Astrocyte of the hippocampus (primary cell): ENCODE measurements around the gene EHD1.
A peak's percentile ranks its signal among the peaks of the same experiment; 100 is the strongest.
"Not testable (repeated sequence)": the region's sequence is repeated elsewhere in the genome, so short reads cannot be mapped to it uniquely, and the experiment has no call there.

ENCODE experiments used
- DNase-seq: peaks from one replicate; pipeline ENCODE4 v3.0.0; 2011; ENCODE audit warnings: low read depth, low spot score

Gene EHD1

DNA sequence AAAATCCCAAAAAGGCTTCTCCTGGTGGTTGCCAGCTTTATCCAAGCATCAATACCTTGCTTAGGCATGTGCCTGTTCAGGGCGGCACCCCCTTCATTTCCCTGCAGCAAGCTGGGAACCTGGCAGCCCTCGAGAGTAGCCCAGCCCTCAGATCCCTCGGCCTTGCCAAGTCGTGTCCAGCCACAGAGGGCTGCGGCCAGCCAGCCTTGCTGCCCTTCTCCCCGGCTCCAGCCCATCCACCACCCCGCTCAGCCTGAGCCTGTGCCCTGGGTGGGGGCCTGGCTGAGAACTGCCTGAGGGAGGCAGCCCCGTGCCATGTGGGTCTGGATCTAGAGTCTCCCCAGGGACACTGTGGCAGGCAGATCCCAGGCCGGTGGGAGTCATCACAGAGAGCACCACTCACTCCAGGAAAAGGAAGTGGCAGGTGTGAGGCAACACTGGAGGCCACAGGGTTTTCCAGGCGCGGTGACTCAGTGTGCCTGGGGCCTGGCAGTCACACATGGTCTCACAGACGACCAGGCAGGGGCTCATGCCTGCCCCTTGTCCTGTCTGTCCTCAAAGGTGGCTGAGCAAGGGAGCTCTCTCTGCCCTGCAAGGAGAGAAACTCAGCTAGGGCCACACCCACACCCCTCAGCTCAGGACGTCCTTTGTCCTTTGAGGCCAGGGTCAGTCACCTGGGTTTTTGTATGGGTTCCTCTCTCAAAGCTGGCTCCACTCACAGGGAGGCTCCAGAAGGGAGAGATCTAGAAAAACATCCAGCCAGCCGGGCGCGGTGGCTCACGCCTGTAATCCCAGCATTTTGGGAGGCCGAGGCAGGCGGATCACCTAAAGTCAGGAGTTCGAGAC is 21.8 kb downstream of the EHD1 start:
- peak; percentile 62 for DNase-seq

DNA sequence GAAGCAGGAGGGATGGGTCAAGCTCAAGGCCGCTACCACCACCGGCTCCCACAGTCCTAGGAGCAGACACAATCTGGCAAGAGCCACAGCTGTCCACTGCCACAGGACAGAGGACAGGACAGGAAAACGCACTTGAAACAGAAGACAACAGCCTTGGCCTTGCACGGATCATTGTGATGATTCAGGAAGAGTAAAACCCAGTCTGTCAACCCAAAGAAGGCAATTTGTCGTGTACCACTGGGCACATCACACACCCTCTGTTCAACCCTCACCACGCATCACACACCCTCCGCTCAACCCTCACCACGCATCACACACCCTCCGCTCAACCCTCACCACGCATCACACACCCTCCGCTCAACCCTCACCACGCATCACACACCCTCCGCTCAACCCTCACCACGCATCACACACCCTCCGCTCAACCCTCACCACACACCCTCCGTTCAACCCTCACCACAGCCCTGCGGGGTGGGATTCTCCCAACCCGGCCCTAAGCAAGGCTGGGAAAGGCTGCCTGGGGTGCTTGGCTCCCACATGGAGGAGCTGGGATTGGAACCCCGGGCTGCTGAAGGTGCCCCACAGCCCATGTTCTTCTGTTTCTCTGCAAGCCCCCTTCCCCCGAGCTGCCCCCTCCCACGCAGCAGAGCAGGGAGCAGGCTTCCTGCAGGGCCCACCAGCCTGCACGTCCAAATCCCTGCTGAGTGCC is 22.7 kb downstream of the EHD1 start:
- no peak for DNase-seq

DNA sequence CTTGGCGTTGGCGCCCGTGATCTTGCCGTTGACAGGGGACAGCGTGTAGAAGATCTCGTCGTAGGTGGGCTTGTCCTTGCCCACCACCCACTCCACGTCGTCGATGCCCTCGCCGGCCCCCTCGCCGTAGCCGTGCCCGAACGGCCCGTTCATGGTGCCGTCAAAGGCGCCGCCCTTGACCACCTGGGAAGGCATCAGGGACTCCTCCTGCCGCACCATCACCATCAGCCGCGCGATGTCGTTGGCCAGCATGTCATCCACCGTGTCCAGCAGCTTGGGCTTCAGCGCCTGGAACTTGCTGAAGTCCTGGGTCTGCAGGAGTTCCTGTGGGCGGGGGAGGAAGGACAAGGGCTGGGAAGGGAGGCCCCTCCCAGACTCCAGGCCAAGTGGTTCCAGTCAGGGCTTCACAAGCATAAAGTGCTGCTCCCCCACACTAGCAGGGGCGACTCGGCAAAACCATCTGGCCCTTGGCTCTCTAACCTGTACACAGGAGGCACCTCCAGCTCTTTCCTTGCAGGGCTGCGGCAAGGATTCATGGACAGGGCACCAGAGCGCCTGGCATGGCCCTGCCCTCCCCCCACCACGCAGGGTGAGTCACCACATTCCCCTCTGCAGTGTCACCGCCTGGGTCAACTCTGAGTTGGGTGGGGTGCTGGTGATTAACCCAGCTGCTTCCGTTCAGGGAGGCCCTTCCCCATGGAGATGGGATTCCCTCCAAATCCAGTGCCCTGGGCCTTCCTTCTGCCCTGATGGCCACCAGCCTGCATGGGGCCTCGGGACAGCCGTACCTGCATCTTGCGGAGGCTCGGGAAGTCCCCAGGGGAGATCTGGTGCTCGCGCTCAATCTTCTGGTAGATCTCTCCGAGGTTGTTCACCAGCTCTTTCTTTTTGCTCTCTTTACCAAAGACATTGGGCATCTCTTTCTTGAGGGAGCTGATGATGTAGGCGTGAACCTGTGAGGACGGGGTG is 23.6 kb downstream of the EHD1 start:
- peak; percentile 94 for DNase-seq

DNA sequence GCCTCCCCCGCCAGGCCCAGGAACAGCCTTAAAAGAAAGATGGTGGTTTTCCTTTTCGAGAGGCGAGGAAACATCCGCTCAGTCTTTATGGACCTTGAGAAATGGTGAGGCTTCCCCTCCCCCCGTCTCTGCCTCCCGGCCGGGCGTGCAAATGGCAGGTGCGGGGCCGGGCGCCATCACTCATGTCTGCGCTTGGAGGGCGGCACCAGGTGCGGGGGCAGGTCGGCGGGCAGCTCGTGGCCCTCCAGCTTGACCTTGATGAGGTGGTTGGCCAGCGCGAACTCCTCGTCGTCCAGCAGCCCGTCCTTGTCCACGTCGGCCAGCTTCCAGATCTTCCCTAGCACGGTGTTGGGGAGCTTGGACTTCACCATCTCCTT is 24.3 kb downstream of the EHD1 start:
- DNase-seq, result no peak

DNA sequence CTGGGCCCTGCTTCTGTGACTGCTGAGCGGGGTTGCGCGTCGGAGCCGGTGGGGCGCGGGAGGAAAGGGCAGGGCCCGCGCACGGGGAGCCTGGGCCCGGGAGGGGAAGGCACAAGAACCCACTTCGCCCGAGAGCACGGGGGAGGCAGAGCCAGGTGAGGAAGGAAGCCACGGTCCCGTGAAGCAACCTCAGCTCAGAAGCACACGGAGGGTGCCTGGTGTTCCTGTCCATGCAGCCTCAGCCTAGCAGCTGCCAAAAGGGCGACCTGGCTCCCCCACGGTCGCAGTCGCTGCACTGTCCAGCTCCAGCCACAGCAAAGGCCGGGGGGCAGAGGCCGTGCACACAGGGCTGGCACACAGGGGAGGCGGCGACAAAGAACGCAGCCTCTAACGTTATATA is 24.7 kb downstream of the EHD1 start:
- DNase-seq, result no peak

DNA sequence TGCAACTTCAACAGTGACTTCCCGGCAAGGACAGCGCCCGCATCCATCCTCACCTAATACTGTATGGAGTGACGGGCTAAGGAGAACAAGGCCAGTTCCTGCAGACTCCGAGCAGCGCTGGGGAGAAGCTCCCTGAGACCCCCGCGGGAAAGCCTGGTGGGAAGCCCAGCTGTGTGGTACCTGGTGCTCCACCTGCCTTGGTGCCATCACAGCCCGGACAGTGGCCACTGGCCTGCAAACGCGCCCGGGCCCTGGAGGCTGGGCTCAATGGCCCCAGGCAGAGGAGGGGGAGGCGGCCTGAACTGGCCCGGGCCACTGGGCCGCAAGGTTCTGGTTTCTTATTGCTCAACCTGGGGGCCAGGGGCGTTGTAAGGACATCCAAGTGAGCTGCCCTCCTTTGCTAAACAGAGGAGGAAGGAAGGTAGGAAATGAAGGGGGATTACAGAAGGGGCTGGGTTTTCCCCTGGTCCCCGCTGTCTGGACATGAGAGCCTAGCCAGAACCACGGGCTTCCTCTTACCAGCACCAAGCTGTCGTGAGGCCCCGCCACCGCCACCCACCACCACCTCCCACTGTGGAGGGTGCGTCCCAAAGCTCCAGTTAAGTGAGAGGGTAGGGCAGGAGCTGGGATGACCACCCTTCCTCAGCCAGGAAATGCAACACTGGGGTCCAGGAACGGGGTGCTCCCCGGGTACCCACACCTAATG is 25.5 kb downstream of the EHD1 start:
- DNase-seq, result no peak

DNA sequence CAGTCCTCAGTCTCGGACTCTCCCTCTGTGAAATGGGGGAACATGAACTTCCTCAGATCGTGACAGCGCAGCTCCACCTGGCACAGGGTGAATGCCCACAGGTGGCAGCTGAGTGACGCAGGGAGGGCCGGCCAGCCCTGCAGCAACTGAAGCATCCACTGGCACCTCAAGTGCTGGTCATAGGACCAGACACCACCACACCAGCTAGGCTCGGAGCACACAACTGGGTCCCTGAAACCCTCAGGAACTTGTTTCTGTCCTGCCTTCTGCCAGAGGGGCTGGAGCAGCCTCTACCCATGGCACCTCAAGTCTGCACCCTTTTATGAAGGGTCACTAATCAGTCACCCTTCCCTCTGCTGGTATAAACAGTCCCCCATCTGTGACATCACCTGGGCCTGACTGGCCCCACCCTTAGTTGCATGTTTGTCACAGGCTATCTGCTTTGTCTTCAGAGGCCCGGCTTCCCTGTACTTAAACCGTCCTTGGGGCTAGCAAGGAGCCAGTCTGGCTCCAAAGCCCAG is 26.5 kb downstream of the EHD1 start:
- no peak for DNase-seq

DNA sequence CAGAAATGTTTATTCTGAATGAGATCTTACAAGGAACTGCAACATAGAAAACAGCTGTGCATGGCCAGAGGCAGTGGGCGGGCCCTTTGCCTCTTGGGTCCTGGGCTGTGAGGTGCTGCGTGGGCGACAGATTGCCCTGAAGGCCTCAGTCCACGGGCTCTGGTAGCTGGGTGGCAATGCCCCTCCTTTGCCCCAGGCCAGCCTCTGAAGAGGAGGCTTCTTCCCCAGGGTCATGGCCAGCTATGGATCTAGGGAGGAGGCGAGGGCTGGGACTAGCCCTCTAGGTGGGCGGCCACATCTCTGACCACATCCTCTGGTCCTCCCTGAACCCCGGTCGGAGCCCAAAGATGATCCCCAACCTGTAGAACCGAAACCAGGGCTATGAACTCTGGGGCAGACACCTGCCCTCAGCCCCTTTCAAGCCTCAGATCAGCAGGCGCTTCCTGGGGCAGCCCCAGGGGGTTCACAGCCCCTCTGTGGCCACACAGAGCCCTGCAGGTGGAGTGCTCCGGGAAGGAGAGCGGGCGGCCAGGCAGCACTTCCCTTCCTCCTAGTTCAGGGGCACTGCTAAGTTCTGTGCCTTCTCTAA is 27.3 kb downstream of the EHD1 start:
- no peak for DNase-seq

DNA sequence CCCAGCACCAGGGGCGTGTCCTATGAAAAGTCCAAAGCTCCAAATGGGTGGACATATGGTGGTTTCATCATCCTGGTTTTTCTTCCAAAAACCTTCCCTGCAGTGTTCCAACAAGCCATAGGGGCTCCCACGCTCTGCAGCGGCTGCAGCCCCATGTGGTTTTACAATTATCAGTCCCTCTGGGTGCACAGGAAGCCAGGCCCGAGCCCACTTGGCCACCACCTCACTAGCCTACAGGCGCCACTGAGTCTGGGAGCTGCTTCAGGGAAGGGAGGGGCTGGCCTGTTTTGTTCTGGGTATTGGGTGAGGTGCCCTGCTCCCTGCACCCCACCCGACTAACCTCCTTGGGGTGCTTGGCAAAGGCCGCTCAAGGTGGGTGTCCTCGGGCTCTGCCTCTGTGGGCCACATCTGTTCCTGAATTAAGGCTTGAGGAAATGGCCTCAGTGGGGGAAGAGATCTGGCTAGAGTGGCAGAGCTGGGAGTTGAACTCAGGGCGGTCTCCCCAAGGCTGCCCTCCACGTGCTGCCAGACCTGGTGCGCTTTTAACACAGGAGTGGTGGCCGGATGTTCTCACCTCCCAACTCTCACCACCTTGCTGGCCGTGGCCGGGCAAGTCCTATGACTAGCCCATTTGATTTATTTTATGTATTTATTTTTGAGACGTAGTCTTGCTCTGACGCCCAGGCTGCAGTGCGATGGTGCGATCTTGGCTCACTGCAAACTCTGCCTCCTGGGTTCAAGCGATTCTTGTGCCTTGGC is 28.6 kb downstream of the EHD1 start:
- no peak for DNase-seq

DNA sequence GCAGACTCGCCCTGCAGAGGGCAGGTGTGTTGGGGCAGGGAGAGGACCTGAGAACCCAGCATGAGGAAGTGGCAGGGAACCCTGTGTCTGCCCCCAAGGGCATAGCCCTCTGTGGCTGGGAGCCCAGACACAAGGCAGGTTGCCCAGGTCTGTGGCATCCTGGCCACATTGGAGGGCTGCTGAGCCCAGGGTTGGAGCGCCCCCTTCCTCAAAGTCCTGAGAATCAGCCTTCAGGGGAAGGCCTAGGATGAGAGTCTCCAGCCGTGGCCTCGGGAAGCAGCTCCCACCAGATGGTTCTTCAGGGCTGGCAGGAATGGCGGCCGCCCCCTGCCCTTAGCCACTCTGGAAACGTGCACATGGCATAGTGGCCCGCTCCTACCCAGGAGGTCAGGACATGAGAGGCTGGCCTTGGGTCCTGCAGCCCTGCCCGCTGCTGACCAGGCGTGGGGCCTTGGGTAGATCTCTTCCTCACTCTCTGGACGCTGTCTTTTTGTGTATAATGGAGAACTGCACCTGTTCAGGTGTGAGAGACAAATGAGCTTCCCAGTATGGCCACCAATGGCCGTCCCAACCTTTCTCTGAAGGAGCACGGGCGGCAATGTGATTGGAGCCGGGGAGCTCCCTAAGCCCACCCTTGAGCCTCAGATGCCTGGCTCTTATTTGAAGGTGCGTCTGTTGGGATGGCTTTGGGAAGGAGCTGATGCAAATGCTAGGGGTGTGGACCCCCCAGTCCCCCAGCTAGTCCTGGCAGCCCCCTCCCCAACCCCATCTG is 29.4 kb downstream of the EHD1 start:
- no peak for DNase-seq

DNA sequence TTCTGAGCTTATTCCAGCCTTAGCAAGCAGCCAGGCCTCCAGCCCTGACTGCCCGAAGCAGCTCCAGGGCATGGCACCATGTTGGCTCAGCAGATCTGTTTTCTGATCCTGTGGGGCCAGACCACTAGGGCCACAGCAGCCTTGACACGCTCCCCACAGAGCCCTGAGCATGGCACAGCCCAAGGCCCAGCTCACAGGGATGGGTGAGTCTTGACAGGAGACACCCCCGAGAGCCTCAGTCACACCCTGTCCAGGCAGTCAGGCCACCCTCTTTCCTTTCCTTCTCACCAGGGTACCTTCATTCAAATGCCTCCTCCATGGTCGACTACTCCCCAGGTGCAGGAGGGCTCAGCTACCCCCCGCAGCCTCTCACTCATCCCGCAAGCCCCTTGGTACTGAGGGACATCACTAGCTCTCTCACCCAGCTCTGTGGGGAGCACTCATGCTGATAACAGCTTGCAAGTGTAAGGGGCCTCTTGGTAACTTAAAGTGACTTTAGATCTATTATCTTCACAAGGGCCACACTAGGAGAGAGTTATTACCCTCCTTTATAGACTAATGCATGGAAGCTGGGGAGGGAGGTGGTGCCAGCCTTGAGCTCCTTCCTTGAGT is 30.1 kb downstream of the EHD1 start:
- DNase-seq, result no peak

DNA sequence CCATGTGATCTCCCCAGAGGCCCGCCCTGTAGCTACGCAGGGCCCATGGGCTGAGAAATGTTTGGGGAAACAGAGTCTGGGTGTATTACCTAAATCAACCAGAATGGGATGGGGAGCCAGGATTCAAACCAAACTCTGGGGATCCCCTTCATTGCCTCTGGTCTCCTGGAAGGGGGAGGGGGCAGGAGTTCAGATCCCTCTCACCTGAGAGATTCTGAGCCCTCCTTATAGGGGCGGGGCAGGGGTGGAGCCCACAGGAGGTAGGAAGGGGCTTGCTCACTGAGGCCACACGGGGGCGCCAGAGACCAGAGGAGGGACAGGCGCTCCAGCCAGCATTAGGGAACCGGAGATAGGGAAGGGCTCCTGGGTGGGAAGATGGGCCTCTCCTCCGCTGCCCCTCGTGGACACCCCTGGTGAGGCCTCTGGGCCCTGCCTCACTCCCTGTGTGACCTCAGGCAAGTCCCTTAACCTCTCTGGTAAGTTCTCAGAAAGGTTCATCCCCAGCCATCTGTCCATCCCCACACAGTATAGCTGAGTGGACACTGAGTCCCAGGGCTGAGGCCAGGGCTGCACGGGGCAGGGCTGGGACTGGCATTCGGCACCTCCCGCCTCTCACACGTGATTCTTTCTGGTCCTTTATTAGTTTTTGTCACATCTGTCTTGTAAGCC is 31.3 kb downstream of the EHD1 start:
- peak; percentile 95 for DNase-seq

DNA sequence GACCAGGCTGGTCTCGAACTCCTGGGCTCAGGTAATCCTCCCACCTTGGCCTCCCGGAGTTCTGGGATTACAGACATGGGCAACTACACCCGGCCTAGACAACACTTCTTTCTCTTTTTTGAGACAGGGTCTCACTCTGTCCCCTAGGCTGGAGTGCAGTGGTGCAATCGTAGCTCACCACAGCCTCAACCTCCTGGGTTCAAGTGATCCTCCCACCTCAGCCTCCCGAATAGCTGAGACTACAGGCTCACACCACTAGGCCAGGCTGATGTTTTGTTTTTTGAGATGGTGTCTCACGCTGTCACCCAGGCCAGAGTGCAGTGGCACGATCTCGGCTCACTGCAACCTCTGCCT is 32.7 kb downstream of the EHD1 start:
- not testable (repeated sequence) for DNase-seq

DNA sequence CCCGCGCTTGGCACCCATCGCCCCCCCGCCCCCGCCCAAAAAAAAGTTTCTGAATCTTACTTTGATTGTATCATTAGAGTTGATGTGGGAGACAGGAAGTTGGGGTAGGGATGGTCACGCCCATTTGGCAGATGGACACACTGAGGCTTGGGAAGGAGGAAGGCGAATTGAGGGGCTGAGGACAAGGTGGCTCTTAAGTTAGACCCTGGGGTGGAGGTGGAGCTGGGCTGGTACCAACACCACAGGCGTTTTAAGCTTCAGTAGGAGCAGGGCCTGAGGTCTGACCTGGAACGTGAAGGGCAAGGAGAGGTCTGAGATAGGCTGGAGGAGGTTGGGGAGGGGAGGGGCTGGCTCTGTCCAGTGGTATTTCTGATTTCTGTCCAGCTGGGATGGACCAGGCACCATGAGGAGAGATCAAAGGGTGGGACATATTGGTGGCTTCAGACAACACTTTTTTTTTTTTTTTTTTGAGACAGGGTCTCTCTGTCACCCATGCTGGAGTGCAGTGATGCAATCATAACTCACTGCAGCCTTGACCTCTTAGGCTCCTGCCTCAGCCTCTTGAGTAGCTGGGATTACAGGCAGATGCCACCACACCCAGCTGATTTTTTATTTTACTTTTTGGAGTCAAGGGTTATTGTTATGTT is 33.2 kb downstream of the EHD1 start:
- no peak for DNase-seq

DNA sequence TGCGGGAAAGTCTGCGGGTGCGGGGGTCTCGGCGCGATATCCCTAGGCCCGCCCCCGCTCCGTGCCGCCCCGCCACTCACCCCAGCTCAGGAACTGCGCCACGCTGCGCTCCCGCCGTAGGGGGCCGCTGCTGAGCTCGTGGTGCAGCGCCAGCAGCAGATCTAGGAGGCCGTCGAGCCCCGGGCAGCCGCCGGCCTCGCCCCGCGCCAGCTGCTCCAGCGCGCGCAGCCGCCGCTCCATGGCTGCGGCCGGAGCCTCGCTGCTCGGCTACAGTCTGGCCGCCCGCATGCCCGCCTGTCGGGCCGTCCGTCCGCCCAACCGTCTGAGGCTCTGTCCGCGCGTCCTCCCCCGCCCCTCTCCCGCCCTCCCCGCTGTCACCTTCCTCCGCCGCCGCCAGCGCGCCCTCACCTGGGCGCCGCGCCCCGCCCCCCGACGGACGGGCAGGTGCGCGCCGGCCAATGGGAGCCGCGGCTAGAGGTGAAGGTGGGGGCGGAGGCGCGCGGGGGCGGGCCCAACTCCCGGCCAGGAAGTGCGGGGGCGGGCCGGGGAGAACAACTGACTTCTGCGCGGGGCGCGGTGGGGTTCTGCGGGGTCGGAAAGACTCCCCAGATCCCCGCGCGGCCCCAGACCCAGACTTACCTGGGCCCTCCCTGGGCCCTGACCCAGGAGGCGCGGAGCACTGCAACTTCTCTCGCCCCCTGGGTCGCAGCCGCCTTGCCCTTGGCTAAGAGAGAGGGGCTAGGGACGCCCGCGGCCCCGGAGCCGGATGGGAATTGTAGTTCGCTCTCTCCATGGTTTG is 33.9 kb downstream of the EHD1 start, which contains the start of gene CDC42BPG:
Gene CDC42BPG (minus strand): TSS at position 324 of the 799 bp plus-strand sequence. CDS start 84 bp downstream, at position 240.
- DNase-seq, result peak; percentile 86

DNA sequence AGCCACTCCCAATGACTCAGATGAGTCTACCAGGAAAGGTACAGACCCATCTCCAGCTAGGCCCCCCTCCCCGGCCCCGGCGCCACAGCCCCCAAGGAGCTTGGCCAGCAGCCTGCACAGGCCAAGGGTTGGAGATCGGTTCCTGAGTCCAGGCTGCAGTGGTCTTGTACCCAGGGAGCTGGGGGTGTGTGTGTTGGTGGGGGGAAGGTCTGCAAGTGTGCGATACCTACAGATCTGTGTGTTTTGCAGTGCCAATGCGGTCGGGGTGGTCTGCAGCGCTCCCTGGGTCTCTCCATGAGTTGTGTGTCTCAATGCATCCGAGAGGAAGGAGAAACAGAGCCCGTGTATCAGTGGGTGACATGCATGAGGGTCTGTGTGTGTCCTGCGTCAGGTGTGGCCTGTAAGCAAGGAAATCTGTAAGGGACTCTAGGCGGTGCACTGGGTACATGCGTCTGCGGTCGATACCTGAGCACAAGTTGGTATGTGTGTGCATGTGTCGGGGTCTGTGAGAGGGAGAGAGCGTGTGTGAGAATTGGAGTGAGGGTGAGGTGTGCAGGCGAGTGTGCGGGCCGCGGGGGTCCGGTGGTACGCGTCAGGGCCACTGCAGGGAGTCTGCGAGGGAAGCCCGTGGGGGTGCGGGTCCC is 34.6 kb downstream of the EHD1 start:
- DNase-seq, result no peak
